Right renal pelvis (tissue), 4 donors: Measurements from ENCODE around the gene PSPN. TPM values are rescaled to one million over a fixed set of nuclear protein-coding genes. Genes with fewer than 3 reads are reported as not detected.
"Not testable (repeated sequence)": the region's sequence is repeated elsewhere in the genome, so short reads cannot be mapped to it uniquely, and the experiment has no call there.

Source experiments
- DNase-seq, 4 donors: peaks; one replicate each; pipeline ENCODE4 v3.0.0-alpha.2; 2013; ENCODE audit warnings: low read depth in 4 of 4, low spot score in 3 of 4, missing footprints in 1 of 4
- polyA plus RNA-seq, 4 donors: library from polyadenylated mRNA; unstranded; fragments of 120-200 nt; gene quantifications; one replicate each; pipeline ENCODE4 v1.2.1, GENCODE V29; 2013; ENCODE audit not compliant: insufficient read length in 4 of 4

Gene PSPN
- polyA plus RNA-seq, 4 donors = 2.2 to 2.9 (median 2.6) TPM

DNA sequence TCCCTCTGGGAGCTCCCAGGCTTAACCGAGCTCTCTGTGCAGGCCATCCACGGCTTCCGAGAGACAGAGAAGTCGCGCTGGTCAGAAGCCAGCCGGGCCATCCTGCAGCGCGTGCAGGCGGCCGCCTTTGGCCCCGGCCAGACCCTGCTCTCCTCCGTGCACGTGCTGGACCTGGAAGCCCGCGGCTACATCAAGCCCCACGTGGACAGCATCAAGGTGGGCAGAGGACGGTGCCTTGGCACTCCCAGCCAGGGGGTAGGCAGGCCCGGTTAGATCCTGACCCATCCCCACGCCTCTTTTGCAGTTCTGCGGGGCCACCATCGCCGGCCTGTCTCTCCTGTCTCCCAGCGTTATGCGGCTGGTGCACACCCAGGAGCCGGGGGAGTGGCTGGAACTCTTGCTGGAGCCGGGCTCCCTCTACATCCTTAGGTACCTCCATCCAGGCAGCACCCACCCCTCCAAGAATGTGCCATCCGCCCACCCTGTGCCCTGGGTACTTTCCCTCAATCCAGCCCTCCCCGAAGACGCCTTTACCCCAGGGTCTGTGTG is 1.5 kb downstream of the PSPN start:
- no peak for DNase-seq

- DNase-seq = no peak
These were observed 2.0 kb downstream of the PSPN start for GRCh38 chr19:6373813-6374108.

DNA sequence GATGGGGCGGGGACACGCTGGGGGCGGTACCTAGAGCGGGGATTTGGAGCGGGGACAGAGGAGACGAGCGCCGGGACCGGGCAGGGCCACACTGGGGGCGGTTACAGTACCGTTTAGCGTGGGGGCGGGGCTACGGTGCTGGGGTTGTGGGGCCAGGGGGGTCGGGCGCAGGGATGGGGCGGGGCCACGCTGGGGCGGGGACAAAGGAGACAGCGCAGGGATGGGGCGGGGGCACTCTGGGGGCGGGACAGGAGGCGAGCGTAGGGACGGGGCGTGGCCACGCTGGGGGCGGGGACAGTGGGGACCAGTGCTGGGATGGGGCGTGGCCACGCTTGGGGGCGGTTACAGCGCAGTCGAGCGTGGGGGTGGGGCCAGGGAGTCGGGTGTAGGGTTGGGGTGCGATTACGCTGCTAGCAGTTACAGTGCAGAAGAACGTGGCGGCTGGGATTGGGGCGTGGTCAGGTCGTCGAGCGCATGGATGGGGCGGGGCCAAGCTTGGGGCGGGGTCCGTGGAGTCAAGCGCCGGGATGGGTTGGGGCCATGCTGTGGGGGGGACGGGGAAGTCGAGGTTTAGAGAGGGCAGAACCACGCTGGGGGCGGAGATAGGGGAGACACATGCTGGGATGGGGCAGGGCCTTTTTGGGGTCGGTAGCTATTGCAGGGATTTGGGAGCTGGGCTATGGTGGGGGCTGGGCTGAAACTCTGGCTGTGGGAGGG is 2.5 kb downstream of the PSPN start:
- DNase-seq = peak; percentile 93 to 95 (median 94)

GRCh38 chr19:6372594-6373095 is 3.1 kb downstream of the PSPN start, which contains the start of gene ALKBH7:
Gene ALKBH7, plus strand, starts transcription at chr19:6372794. Its CDS starts 27 bp downstream, at chr19:6372821.
- DNase-seq = peak; percentile 99 to 100 (median 100)

DNA sequence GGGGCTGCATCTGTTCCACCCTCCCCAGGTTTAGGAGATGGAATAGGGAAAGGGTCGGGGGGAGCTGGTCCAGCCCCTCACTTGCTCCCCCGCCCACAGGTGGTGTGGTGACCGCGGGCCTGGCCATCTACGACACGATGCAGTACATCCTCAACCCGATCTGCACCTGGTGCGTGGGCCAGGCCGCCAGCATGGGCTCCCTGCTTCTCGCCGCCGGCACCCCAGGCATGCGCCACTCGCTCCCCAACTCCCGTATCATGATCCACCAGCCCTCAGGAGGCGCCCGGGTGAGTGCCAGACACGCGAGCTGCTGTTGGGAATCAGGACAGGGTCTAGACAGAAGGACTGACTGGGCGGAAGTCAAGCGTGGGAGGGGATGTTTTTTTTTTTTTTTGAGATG is 11.4 kb downstream of the PSPN start:
- no peak for DNase-seq

DNA sequence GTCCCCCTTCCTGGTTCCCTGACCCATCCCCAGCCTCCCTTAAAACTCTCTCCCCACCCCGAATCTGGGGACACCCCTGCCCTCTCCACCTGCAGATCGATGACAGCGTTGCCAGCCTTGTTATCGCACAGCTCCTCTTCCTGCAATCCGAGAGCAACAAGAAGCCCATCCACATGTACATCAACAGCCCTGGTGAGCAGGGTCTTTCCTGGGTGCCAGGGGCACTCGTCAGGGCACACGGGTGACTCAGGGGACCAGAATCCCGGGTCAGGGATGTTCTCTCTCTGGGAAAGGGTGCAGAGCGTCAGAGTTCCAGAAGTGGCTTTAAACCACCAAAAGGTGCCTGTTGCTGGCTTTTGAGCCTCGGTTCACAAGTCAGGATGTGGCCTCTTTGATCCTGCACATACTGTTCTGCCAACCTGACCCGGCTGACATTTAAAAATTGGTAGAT is 13.4 kb downstream of the PSPN start:
- DNase-seq = no peak

DNA sequence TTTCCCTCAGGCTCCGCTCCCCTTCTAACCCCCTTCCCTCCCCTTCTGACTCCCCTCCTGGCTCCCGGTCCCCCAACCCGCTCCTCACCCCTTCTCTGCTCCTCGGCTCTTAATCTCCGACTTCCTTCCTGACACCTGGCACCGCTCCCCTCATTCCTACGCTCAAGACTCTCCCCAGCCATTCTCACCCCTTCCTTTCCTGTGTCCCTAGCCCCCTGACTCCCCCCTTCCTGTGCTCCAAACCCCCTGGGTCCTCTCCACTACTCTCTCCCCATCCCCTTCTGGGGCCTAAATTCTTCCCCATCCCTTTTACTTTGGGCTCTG is 13.7 kb downstream of the PSPN start:
- no peak for DNase-seq

DNA sequence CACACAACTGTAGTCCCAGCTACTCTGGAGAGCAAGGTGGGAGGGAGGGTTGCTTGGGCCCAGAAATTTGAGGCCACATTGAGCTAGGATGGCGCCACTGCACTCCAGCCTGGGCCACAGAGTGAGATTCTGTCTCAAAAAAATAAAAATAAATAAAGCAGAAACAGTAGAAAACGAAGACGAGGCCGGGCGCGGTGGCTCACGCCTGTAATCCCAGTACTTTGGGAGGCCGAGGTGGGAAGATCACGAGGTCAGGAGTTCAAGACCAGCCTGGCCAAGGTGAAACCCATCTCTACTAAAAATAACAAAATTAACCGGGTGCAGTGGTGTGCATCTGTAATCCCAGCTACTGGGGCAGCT is 14.9 kb downstream of the PSPN start:
- DNase-seq = not testable (repeated sequence)

DNA sequence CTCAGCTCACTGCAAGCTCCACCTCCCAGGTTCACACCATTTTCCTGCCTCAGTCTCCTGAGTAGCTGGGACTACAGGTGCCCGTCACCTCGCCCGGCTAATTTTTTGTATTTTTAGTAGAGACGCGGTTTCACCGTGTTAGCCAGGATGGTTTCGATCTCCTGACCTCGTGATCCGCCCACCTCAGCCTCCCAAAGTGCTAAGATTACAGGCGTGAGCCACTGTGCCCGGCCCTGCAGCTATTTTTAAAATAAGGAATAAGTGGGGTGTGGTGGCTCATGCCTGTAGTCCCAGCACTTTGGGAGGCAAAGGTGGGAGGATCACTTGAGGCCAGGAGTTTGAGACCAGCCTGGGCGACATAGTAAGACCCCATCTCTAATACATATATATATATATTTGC is 15.3 kb downstream of the PSPN start:
- not testable (repeated sequence) for DNase-seq

- DNase-seq = no peak
These were observed 16.0 kb downstream of the PSPN start for GRCh38 chr19:6359568-6360341.

DNA sequence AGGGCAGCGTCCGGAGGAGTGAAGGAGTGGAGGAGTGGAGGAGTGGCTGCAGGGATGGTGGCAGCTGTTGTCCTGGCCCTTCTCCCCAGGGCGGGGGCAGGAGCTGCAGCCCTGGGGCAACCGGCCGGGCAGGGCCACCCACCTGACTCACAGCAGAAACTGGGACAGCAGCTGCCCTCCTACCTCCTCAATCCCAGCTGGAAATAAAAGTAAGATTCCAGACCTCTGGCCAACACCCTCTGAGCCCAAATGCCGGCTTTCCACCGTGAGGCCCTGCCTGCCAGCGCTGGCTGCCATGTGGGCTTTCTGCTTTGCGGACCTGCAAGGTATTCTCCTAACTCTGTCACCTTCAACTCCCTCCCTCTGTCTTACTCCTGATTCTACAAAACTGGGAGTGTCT is 17.7 kb downstream of the PSPN start:
- DNase-seq = no peak

- DNase-seq = no peak
These were observed 18.6 kb downstream of the PSPN start for GRCh38 chr19:6357174-6357573.

- DNase-seq = not testable (repeated sequence)
These were observed 20.3 kb downstream of the PSPN start for GRCh38 chr19:6355321-6356040.

- DNase-seq = no peak
These were observed 21.5 kb downstream of the PSPN start for GRCh38 chr19:6354098-6354674.

GRCh38 chr19:6352381-6353165 is 23.2 kb downstream of the PSPN start:
- DNase-seq = no peak

- DNase-seq = no peak
These were observed 25.0 kb downstream of the PSPN start for GRCh38 chr19:6350688-6351087.

- not testable (repeated sequence) for DNase-seq
These were observed 26.5 kb downstream of the PSPN start for GRCh38 chr19:6349271-6349670.

GRCh38 chr19:6343462-6343861 is 32.3 kb downstream of the PSPN start:
- DNase-seq = no peak

DNA sequence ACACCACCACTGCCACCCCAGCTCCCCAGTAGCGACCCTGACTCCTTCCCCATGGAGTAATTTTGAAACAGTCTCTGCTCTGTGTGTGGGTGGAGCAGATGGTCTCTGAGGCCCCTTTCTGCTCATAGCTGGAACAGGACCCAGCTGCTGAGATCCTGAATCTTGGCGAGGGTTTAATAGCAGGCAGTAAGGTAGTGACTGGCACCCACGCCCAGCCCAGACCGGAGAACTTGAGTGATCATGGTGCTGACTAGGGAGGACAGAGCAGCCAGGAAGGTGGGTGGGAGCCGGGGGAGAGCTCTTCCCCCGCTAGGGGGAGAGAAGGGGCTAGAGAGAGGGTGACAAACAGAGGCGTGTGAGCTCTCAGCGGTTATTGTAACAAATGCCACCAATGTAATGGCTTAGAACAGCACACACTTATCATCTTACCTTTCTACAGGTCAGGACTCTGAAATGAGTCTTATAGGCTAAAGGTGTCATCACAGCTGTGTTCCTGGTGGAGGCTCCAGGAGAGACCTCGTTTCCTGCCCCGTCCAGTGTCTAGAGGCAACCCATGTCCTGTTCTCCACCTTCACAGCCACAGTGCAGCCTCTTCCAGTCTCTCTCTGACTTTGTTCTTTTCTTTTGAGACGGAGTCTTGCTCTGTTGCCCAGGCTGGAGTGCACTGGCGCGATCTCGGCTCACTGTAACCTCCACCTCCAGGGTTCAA is 35.1 kb downstream of the PSPN start:
- no peak for DNase-seq
